CD4-positive, alpha-beta T cell treated with Interleukin-10 for 1 hour (primary cell): ENCODE results near the gene SLC34A3.

Source experiments
- DNase-seq: peaks from one replicate; pipeline ENCODE4 v3.0.0-alpha.2; 2020

The SLC34A3 gene

DNA sequence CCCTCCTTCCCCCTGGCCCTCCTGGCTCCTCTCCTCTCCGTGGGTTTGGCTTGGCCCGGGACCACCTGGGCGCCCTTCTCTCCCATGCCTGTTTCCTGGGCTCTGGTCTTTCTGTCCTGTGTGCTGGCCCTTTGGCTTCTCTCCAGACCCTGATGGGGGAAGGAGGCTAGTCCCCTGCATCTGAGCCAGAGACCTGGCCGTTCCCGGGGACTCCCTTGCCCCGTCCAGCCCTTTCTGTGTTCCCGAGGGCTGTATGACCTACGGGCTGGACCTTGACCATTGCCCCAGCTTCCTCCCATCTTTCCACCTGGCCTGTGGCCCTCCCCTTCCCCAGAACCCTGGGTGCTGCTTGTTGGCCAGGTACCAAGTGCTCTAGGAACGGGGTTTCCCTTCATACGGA lies 32.8 kb downstream of the SLC34A3 start:
- DNase-seq: no peak

DNA sequence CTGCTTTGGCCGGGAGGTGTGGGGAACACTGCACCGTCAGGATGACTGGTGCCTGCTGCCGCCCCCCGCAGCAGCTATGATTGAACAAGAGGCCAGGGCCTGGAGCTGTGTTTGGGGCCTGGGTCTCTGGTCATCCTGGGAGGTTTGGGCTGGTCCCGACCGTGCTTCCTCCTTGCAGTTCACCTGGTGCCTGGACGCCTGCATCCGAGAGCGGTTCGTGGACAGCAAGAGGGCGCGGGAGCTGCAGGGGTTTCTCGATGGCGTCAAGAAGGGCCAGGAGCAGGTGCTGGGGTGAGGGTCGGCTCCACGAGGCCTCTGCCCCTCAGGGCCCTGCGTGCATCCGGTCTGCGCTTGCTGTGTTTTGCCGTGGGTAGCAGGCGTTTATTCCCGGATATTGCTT lies 33.4 kb downstream of the SLC34A3 start:
- DNase-seq: no peak

DNA sequence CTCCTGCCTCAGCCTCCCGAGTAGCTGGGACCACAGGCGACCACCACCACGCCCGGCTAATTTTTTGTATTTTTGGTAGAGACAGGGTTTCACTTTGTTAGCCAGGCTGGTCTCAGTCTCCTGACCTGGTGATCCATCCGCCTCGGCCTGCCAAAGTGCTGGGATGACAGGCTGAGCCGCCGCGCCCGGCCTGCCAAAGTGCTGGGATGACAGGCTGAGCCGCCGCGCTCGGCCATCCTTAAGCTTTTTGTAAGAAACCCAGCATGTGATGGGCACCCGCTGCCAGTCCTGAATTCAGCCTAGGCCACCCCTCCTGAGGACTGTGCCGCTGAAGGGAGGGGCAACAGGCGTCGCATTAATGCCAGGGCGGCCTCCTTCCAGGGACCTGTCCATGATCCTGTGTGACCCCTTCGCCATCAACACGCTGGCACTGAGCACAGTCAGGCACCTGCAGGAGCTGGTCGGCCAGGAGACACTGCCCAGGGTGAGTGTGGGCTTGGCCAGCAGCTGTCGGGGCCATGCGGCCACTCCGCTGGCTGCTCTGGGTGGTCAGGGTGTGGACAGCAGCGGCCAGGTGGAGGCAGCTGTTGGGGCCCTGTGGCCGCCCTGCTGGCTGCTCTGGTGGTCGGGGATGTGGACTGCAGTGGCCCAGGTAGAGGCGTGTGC lies 34.9 kb downstream of the SLC34A3 start:
- DNase-seq: no peak

DNA sequence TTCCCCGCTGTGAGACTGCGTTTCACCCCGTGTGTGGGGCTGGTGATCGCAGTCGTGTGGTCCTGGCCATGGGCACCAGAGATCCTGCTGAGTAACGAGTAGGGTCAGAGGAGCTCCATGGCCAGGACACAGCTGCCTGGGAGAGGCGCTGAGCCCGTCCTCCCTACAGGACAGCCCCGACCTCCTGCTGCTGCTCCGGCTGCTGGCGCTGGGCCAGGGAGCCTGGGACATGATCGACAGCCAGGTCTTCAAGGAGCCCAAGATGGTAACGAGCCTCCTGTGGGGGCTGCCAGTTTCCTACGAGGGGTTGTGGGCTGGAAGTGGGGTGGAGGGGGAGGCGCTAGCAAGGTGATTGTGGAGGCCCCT lies 35.4 kb downstream of the SLC34A3 start:
- no peak for DNase-seq

DNA sequence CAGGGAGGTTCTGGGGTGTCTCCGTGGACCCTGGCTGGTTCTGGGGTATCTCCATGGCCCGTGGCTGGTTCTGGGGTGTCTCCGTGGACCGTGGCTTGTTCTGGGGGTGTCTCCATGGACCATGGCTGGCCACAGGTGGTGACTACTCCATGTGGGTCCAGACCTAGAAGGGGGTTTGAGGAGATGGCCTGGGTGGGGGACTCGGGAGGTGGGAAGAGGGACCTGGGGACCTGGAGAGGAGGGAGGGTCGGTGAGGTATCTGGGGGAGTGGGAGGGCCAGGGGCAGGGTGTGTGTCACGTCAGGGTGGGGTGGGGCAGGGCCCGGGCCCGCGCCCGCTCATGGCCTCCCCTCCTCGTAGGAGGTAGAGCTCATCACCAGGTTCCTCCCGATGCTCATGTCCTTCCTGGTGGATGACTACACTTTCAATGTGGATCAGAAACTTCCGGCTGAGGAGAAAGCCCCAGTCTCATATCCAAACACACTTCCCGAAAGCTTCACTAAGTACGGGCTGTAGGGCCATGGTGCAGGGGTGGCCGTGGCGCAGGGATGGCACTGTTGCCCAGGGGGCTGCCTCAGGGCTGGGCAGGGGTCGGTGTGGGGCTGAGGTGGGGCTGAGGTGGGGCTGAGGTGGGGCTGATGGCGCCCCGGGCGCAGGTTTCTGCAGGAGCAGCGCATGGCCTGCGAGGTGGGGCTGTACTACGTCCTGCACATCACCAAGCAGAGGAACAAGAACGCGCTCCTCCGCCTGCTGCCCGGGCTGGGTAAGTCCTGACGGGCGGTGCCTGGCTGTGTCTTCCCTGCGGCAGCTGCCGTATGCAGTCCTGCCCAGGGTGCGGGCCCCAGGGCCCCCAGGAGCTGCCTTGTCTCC lies 36.1 kb downstream of the SLC34A3 start:
- no peak for DNase-seq

DNA sequence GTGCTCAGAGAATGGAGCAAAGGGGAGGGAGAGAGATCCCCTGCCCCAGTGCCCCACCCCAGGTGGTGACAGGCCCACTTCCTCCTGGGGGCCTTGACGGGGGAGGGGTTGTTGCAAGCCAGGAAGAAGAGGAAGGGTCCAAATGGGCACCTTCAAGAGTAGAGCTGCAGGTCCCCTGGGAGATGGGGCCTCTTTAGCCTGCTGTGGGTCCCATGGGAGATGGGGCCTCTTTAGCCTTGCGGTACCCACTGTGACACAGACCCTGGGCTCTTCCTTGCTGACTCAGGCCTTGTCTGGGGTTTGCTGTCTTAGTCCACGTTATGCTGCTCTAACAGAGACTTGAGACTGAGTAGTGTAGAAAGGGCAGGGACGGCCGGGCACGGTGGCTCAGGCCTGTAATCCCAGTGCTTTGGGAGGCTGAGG lies 37.2 kb downstream of the SLC34A3 start:
- DNase-seq: no peak

DNA sequence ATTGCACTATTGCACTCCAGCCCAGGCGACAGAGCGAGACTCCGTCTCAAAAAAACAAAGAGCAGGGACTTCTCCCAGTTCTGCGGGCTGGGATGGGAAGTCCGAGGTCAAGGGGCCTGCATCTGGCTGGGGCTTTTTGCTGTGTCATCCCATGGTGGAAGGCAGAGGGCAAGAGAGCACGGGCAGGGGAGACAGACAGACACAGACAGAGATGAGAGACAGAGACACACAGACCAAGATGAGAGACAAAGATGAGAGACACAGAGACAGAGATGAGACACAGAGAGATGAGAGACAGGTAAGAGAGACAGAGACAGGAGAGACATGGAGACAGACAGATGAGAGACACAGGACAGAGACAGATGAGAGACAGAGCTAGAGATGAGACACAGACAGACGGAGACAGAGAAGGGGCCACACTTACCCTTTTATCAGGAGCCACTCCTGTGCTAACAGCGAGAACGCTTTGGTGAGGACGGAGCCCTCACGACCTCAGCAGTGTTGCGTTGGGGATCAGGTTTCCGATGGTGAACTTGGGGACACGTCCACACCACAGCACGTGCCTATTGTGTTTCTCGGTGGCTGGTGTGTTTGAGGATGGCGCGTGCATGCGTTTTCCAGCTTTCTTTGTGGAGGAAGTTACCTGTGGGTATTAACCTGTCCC lies 38.0 kb downstream of the SLC34A3 start:
- no peak for DNase-seq

DNA sequence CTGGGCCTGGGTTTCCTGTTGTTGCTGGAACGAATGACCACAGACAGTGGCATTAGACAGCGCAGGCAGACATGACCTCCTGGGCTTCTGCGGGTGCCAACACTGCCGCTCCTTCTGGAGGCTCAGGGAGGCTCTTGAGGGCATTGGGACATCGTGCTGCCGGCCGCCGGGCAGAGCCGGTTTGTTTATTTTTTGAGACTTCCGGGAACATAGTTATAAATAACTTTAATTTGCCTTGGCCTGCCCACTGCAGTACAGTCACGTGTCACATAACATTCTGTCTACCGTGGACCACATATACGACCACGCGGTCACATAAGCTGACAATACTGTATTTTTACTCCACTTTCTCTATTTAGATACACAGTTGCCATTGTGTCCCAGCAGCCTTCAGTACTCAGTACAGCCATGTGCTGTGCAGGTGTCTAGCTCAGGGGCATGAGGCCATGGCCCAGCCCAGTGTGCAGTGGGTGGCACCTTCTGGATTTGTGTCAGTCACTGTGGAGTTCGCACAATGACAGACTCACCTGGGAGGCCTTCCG lies 38.6 kb downstream of the SLC34A3 start:
- DNase-seq: no peak

DNA sequence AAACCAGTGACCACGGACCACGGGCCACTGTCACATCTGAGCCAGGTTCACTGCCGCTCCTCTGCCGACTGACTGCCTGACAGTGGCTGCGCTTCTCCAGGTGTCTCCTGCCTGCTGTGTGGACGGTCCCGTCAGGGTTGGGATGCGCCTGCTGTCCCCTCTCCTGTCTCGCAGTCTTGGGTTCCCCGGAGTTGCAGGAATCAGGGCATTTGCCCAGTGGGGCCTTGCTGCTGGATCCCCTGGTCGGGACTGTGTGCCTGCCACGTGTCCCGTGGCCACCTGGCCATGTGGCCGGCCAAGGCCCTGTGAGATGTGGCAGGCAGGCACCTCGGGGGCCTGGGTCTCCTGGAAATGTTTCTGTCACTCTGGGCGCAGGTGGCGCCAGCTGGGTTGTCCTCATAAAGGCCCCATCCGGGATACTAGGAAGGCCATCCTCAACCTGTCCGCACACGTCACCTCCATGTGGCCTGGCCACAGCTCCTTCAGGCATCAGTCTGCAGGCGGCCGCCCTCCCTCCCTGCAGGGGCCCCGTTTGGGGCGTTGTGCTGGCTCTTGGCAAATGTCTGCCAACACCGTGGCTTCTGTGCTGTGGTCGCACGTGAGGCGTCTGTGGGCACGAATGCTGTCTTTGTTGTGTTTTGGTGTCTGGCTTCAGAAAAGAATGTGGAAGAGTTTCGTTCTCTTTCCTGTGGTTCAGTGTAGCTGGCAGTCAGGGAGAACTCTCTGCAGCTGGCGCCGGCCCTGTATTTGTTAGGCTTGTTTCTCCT lies 40.4 kb downstream of the SLC34A3 start:
- DNase-seq: peak; percentile 30

DNA sequence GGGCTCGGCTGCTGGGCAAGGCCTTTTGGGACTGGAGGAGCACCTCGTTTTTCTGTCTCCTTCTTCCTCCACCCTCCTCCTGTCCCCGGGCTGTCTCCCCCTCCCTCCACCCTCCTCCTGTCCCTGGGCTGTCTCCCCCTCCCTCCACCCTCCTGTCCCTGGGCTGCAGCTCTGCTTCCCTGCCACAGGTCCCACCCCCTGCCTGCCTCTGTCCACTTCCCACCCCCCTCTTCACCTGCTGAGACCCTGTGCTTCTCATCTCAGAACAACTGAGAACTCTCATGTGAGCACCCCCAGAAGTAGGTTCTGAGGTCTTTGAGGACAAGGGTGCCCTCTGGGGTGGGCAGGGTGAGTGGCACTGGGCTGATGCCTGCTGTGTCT lies 41.0 kb downstream of the SLC34A3 start:
- DNase-seq: no peak

DNA sequence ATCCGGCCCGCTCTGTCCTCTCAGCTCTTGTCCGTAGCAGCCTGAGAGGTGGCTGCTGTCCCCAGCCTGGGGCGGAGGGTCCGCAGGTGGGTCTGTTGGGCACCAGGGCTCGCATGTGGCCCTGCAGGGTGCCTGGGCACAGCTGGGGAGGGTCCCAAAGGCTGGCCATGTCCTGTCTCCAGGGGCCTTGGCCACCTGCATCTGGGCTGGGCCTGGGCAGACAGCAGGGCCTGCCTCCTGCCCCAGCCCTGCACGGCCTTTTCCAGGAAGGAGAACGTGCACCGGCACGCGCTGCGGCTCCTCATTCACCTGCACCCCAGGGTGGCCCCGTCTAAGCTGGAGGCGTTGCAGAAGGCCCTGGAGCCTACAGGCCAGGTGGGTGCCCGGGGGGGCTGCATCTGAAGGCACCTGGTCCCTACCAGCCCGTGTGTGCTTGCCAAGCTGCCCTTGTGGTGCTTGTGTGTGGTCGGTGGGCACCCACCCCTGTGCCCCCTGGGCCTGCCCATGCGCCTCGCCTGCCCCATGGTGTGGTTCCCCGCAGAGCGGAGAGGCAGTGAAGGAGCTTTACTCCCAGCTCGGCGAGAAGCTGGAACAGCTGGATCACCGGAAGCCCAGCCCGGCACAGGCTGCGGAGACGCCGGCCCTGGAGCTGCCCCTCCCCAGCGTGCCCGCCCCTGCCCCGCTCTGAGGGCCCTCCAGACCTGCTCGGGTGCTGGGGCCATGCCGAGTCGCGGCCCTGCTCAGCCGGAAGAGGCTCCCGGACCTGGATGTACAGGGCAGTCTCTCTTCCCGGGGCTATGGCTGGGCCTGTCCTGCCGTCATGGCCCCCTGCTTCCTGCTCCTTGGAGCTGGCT lies 41.8 kb downstream of the SLC34A3 start:
- no peak for DNase-seq

DNA sequence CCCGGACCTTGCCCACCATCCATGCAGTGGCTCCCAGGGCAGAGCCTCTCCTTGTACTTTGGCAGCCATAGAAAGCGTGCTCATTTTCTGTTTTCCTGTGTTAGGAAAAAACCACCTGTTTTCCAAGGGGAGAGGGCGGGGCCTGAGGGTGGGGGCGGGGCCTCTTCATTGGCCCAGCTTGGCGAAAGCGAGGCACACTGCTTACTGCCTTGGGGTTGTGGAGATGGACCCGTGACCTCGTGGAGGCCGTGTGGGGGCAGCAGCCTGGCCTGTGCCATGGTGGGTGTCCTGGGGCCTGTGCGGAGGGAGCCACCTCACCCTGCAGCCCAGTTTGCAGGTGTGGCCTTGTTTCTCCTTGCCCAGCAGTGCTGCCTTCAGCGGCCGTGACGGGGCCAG lies 42.4 kb downstream of the SLC34A3 start:
- DNase-seq: no peak

DNA sequence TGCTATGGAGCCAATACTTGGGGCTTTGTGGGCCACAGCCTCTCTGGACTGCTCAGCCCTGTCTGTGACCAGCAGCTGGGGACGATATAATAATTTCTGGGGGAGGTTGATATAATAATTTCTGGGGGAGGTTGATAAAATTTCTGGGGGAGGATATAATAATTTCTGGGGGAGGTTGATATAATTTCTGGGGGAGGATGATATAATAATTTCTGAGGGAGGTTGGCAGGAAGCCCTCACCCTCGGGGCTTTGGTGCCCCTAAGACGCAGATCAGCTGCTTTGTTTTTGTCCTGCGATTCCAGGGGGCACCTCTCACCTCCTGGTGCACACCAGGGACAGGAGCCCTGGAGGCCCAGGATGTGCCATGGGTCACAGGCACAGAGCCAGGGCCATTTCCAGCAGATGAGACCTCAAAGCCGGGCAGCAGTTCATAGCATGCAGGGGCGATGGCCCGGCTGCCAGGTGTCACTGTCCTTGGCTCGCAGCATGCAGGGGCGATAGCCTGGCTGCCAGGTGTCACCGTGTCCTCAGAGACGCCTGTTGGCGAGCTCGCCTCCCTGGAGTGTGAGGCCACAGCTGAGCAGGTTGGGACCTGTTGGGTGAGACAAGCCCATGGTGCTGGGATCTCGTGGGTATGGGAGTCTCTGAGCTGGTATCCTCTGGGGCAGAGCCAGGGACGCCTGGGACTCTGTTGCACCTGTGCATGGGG lies 43.1 kb downstream of the SLC34A3 start:
- DNase-seq: no peak

DNA sequence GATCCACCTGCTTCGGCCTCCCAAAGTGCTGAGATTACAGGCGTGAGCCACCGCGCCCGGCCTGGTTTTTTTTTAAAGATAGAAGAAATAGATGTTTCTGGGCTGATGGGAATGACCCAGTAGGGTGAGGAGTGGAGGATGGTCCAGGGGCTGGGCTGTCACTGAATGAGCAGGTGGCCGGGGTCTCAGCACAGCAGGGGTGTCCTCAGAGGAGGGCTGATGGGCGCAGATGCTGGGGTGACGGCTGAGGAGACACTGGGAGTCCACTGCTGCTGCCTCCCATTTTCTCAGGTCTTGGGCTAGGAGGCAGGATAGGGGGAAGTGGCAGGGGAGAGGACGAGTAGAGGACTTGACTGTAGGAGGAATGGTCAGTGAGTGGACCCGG lies 44.5 kb downstream of the SLC34A3 start:
- no peak for DNase-seq

DNA sequence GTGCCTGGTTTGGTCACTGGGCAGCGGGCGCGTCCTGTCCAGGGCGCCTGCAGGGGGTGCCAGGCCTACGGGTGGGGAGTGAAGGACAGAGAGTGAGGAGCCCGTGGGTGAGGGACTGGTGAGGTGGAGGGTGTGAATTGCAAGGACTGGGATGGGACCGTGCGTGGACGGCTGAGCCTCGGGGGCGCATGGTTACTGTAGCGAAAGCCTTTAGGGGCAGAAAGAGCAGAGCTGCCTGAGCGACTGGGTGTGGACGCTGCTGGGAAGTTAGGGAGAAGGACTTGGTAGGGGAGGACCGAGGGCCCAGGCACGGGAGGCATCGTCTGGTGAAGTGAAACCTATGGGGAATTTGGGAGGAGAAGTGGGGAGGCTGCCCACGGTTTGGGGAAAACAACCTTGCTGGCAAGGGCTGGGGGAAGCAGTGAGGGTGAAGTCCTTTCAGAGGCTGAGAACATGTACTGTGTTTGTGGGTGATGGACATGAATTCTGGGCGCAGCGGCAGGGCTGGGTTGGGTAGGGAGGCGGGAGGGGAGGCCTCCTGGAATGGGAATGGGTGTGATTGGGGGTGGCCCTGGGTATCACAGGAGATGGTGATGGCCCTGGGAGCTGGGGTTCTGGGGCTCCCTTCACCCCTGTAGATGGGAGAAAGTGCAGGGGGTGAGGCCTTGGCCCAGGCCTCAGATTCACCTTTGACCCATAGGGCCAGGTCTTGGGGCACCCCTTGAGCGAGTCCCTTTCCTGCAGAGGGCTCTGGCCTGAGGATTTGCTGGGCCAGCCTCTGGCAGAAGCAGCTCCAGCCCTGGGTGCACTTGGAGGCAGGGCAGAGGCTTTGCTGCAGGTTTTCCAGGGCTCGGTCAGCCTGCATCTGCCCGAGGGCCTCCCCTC lies 45.1 kb downstream of the SLC34A3 start:
- DNase-seq: no peak

DNA sequence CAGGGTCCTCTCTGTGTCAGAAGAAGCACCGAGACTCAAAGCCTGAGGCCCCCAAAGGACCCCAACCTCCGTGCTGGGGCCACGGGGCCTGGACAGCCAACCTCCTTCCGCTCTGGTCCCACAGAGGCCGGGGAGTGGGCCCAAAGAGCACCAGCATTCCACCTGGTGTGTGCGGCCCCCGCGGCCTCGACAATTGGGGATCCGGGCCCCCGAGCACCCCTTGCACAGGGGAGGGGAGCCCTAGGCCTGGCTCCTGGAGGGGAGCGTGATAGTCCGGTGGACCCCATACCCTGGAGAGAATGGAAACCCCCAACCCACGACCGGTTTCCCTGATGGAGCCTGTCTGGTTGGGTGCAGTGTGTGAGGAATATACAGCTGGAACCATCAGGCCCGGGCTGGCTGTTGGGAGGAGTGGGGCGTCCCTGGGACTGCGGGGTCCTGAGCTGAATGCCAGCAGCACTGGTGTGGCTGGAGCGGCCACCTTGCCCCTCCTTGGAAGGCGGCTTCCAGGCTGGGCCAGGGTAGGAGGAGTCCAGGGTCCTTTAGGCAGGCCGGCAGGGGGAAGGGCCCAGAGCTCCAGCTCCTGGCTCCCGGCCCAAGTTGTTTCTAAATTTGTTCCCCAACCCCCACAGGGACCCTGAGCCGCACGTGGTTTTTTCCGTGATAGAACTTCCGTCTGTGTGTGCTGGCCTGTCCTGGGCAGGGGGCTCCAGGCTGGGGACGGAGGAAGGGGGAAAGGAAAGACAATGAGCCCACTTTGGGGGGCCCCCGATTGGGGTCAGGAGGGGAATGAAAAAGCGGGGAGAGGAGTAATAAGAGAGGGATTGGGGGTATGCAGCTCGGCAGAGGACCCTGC lies 46.0 kb downstream of the SLC34A3 start:
- DNase-seq: no peak

DNA sequence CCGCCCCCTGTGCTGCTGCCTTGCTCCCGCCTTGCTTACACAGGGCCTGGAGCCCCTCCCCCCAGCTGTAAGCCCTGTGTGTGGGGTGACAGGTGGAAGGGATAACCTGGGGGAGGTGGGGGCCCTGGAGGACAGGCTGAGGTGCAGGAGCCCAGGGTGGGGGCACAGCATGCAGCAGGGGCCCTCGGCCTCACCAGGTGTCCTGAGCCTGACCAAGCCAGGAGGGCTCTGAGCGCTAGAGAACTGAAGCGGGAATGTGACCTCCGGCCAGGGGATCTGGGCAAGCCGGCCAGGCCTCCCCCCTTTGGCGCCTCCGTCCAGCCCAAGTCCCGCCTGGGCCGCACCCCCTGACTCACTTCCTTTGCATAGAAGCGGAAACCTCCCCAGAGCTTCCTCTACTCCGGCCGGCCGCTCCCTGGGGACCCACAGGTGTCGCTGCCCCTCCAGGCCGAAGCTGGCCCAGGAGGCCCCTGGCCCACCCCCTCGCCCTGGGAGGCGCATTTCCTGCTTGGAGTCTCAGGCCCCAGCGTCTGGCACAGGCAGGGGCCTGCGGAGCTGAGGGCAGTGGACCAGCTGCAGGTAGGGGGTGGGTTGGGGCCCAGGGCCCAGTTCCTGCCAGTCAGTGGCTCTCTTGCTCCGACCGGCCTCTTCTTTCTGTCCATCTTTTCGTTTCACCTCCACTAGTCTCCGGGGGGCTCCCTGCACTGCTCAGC lies 46.8 kb downstream of the SLC34A3 start, which contains the start of gene TOR4A:
TOR4A (plus strand) TSS at position 398 of the 713 bp plus-strand sequence. CDS start 964 bp downstream, outside the sequence.
- DNase-seq: peak; percentile 34

DNA sequence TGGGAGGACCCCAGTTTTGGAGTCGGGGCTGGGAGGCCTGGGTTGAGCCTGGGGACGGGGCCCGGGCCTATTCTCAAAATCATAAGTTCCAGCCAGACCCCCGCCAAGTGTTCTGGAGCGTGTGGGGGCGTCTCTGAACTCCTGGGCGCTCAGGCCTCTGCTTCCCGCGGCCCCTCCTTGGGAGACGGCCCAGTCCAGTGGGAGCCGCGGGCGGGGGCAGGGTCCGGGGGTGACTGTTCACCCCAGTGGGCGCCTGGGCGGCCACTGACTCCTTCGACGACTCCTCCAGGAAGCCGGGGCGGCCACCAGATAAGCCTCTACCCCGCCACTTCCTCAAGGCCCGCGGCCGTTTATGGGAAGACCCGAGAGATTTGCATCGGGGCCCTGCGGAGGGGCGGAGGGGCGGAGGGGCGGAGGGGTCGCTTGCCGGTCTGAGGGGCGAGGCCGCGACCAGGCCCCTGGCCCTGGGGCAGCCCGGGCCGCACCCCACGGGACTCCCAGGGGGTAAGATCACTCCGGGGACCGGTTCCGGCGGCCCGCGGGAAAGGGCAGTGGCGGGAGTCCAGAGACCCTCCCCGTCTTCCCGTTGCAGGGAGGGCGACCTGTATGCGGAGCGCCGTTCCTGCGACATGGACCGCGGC lies 47.5 kb downstream of the SLC34A3 start:
- no peak for DNase-seq
